Mucosa of rectum (tissue), 2 donors: ENCODE data around the gene MAP2.

ENCODE experiments used
- H3K27ac ChIP-seq, 2 donors: one replicate each; pipeline ENCODE4 v1.7.0; 2013; ENCODE audit warnings: inconsistent platforms in 2 of 2, low read depth in 2 of 2, low read length in 2 of 2
- H3K27me3 ChIP-seq, 2 donors: one replicate each; pipeline ENCODE4 v1.7.0; 2013; ENCODE audit warnings: low read length in 2 of 2; ENCODE audit not compliant: control insufficient read depth in 2 of 2, insufficient read depth in 2 of 2
- H3K36me3 ChIP-seq, 2 donors: one replicate each; pipeline ENCODE4 v1.7.0; 2013; ENCODE audit warnings: low read length in 2 of 2; ENCODE audit not compliant: control insufficient read depth in 2 of 2, insufficient read depth in 2 of 2
- H3K4me1 ChIP-seq, 2 donors: one replicate each; pipeline ENCODE4 v1.7.0; 2013; ENCODE audit warnings: low read length in 2 of 2, mild to moderate bottlenecking in 1 of 2; ENCODE audit not compliant: control insufficient read depth in 2 of 2, insufficient read depth in 2 of 2
- H3K4me3 ChIP-seq, 2 donors: one replicate each; pipeline ENCODE4 v1.7.0; 2013; ENCODE audit warnings: low read length in 2 of 2
- H3K9ac ChIP-seq, 2 donors: one replicate each; pipeline ENCODE4 v1.7.0; 2013; ENCODE audit warnings: low read length in 2 of 2, low read depth in 1 of 2, mild to moderate bottlenecking in 1 of 2
- H3K9me3 ChIP-seq, 2 donors: one replicate each; pipeline ENCODE4 v1.7.0; 2013; ENCODE audit warnings: low read length in 2 of 2; ENCODE audit not compliant: control insufficient read depth in 2 of 2
- donor health status: healthy.
- donor health status: Normal muscosa, but diverticular disease.

Gene MAP2

DNA sequence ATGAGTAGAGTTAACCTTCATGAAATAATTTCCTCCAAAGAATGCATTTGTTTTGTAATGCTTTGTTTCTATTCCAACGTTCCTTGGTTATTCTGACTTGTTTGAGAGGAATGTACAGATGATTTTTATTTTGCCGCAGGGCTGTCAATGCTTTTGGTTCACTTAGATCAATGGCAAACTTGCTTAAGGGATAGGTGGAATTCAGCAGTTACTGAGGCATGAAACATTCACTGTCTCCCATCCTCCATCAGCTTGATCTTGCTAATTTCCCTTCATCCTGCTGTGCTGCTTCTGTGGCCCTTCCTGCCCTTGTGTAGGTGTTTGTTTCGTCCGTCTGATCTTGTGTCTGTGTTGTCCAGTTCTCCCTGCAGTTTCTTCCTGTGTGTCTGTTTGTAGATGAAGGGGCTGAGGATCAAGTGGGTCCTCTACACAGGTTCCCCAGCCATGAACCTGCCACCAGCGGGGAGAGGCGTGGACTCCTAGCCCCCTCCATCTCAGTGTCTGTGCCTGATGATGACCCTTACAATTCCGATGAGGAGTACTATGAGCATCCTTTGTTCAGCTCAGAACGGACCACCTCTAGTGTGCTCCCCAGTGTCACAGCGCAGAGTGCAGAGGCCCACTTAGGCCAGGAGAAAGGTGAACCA is 263.6 kb downstream of the MAP2 start:
- Histone ChIP-seq H3K9me3 (no peaks in the 10 kb centered on the region), H3K4me3 (no peak overlapping the region), H3K27ac (no peak overlapping the region)

DNA sequence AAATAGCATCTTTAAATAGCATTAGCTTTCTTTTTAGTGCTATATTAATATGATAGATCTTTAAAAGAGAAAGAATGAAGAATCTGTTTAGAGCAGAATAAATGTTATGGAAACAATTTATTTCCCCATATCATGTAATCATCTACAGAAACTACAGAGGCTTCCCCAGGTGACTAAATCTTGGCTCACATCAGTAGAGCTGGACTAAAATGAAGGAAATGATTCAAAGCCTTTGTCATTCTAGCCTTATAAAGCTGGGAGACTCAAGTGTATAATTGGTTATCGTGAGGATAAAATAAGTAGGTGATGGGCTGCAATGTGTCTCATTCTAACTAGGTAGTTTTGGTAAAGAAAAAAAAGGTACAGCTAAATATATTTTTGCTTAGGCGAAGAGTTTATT is 264.5 kb downstream of the MAP2 start:
- no peak overlapping the region for H3K4me3 ChIP-seq
- no peaks in the 10 kb centered on the region for H3K27me3 ChIP-seq
- no peaks in the 10 kb centered on the region for H3K36me3 ChIP-seq
- no peak overlapping the region for H3K9ac ChIP-seq
- no peak overlapping the region for H3K27ac ChIP-seq
- H3K4me1 ChIP-seq, result no peaks in the 10 kb centered on the region
- H3K9me3 ChIP-seq, result no peaks in the 10 kb centered on the region

More for the DNA sequence above, 263.6 kb downstream of the MAP2 start:
- H3K27me3 ChIP-seq, result no peaks in the 10 kb centered on the region
- H3K9ac ChIP-seq, result no peak overlapping the region
- no peaks in the 10 kb centered on the region for H3K4me1 ChIP-seq
- no peaks in the 10 kb centered on the region for H3K36me3 ChIP-seq

DNA sequence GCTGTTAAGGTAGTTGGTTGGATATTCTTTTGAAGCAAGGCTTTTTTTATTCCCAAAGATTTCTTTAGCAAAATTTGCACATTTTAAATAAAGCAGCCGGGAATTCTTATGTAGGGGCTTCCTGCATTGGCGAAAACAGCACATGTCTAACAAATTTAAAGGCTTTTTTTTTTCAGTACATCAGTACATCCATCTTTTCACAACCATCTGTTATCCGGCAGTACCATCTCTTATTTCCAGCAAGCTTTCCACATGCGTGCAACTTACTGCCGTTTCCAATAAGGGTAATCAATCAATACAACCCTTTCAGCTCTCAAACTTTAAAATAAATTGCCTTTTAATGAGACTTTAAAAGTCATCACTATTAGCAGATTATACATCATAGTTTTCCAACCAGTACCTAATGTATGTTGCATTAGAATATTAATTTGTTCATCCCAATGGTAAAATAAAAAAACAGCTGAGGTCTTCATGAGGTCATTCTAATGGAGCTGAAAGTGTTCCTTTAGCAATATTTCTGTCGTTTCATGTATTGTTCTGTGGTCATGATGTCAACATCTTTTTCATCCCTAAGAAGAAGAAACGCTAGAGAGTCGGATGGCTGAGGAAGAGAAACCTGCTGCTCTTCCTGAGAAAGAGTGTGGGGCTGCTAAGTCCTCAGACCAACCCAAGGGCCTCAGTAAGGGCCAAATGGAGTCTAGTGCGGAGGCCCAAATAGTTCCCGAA is 266.3 kb downstream of the MAP2 start:
- no peak overlapping the region for H3K9ac ChIP-seq
- no peaks in the 10 kb centered on the region for H3K36me3 ChIP-seq
- no peaks in the 10 kb centered on the region for H3K4me1 ChIP-seq
- no peaks in the 10 kb centered on the region for H3K27me3 ChIP-seq
- H3K27ac ChIP-seq, result no peak overlapping the region
- H3K4me3 ChIP-seq, result no peak overlapping the region
- H3K9me3 ChIP-seq, result no peaks in the 10 kb centered on the region

DNA sequence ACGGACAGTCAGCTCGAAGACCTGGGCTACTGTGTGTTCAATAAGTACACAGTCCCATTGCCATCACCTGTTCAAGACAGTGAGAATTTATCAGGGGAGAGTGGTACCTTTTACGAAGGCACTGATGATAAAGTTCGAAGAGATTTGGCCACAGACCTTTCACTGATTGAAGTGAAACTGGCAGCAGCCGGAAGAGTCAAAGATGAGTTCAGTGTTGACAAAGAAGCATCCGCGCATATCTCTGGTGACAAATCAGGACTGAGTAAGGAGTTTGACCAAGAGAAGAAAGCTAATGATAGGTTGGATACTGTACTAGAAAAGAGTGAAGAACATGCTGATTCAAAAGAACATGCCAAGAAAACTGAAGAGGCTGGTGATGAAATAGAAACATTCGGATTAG is 270.9 kb downstream of the MAP2 start:
- no peaks in the 10 kb centered on the region for H3K9me3 ChIP-seq
- H3K27me3 ChIP-seq, result no peaks in the 10 kb centered on the region
- no peaks in the 10 kb centered on the region for H3K36me3 ChIP-seq
- H3K27ac ChIP-seq, result no peak overlapping the region
- H3K9ac ChIP-seq, result no peak overlapping the region
- H3K4me3 ChIP-seq, result no peak overlapping the region
- H3K4me1 ChIP-seq, result no peaks in the 10 kb centered on the region

DNA sequence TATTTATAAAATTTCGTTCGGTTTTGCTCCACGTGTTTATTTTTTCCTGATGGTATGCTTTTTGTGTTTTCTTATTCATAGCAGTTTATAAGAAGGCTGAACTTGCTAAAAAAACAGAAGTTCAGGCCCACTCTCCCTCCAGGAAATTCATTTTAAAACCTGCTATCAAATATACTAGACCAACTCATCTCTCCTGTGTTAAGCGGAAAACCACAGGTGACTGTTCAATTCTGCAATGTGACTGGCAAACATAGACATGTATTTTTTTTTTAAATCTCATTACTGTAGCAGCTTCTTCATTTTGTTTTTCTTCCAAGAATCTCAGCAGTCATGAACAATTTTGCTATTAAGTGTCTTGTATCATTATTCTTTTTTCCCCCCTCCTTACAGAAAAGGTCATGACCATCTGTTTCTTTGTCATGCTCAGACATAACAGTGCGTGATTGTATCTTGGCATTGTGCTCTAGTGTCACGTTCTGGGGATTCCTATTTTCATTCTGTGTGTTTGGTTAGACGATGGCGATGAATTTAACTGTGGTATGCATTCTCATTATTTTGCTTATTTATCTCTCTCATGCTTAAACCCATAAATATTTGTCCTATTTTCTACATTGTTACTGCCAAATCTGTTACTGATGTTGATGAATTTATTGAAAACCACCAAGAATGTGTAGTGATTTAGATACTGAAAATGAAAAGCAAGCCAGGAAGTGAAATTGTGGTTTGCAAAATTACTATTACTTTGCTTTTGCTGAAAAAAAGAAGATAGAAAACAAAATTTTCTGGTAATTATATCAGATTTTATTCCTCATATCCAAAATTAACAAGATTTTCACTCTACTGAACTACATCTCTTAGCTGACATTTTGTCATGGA is 273.2 kb downstream of the MAP2 start:
- H3K9me3 ChIP-seq, result no peaks in the 10 kb centered on the region
- H3K36me3 ChIP-seq, result no peaks in the 10 kb centered on the region
- H3K27ac ChIP-seq, result no peak overlapping the region
- H3K4me3 ChIP-seq, result no peak overlapping the region
- no peak overlapping the region for H3K9ac ChIP-seq
- no peaks in the 10 kb centered on the region for H3K27me3 ChIP-seq
- no peaks in the 10 kb centered on the region for H3K4me1 ChIP-seq

DNA sequence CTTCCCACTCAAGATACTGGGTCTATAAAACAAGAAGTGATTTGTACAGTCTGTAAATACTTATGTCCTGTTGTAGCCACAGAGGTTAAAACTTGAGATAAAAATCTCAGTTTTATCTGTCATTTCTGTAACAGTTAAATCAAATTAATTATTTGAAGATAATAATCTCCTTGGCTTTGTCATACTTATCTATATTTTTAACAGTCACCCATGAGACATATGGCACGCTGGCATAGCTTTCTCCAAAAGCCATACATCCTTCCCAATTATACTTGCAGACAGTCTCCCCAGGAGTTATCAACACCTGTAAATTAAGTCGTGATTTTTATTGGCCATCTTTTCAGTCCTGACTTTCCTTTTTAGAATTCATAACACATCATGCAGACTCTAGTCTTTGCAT is 278.9 kb downstream of the MAP2 start:
- Histone ChIP-seq H3K9ac (no peak overlapping the region), H3K27me3 (no peaks in the 10 kb centered on the region), H3K27ac (no peak overlapping the region), H3K9me3 (no peaks in the 10 kb centered on the region), H3K4me3 (no peak overlapping the region), H3K36me3 (no peaks in the 10 kb centered on the region), H3K4me1 (no peaks in the 10 kb centered on the region)

DNA sequence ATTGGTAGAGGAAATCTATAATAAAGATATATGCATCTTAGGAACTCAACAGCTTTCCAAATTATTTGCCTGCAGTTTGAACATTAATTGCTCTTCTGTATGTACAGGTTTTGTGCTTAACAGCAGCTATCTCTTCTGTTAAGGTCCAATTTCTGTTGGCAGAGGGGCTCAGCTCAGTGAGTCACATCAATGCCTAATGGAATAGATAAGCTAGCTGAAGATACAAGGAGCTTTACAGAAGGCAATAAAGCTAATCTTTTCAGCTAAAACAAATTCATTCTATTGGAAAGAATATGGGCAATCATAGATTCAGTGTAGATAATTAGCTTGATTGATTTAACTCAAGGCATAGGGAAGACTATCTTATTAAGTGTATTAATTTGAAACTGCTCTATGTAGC is 289.4 kb downstream of the MAP2 start:
- no peaks in the 10 kb centered on the region for H3K9me3 ChIP-seq
- H3K27ac ChIP-seq, result no peak overlapping the region
- no peaks in the 10 kb centered on the region for H3K4me1 ChIP-seq
- no peaks in the 10 kb centered on the region for H3K36me3 ChIP-seq
- H3K27me3 ChIP-seq, result no peaks in the 10 kb centered on the region
- H3K9ac ChIP-seq, result no peak overlapping the region
- H3K4me3 ChIP-seq, result no peak overlapping the region

DNA sequence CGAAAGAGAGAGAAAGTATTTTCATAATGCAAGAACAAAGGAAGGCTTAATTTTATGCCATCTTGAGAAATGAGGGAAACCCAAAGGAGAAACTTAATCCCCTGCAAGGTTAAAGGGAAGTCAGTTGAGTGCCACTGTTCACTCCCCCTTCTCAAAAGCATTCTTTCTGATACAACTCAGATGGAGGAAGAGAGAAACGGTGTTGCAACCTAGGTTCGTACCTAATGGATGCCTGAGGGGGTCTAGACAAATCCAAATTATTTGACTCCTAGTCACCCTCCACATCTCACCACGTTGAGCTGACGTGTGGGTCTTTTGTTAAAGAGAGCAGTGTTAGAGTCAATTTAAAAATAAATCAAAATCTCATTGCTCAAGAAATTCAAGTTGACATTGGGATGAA is 295.2 kb downstream of the MAP2 start:
- no peaks in the 10 kb centered on the region for H3K36me3 ChIP-seq
- no peak overlapping the region for H3K27ac ChIP-seq
- no peaks in the 10 kb centered on the region for H3K27me3 ChIP-seq
- H3K9me3 ChIP-seq, result no peaks in the 10 kb centered on the region
- H3K4me3 ChIP-seq, result no peak overlapping the region
- H3K9ac ChIP-seq, result no peak overlapping the region
- H3K4me1 ChIP-seq, result no peaks in the 10 kb centered on the region

DNA sequence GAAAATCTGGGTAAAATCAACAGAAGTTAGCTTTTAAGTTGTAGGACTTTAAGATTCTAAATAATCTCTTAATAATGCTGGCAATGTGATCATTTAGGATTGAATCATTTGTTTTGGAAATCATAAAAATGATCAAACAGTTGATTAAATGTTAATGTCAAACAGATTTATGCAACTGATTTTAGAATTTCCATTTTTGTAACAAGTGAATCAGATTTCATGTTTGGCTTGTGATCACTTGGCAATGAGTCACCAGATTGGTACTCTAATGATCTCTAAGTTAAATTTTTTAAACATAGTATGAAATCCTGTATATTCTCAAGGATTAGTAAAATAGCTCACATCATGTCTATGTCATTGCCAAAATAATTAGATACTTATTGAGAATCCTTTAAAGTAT is 297.6 kb downstream of the MAP2 start:
- Histone ChIP-seq H3K4me1 (no peaks in the 10 kb centered on the region), H3K9me3 (no peaks in the 10 kb centered on the region), H3K4me3 (no peak overlapping the region), H3K27me3 (no peaks in the 10 kb centered on the region), H3K9ac (no peak overlapping the region), H3K36me3 (no peaks in the 10 kb centered on the region), H3K27ac (no peak overlapping the region)

DNA sequence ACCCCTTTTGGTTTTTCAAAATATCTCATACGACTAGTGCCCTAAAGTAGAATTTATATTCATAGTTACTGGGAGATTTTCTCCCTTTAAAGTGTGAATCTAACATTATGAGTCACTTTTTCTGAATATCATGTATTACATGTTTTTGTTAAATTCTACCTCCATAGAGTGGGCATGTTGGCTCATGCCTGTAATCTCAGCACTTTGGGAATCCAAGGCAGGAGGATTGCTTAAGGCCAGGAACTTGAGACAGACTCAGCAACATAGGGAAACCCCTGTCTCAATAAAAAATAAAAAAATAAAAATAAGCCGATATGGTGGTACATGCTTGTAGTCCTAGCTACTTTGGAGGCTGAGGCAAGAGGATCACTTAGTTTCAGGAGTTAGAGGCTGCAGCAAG is 302.5 kb downstream of the MAP2 start:
- H3K27me3 ChIP-seq, result no peaks in the 10 kb centered on the region
- no peak overlapping the region for H3K27ac ChIP-seq
- H3K9me3 ChIP-seq, result no peaks in the 10 kb centered on the region
- no peak overlapping the region for H3K4me3 ChIP-seq
- H3K36me3 ChIP-seq, result no peaks in the 10 kb centered on the region
- no peaks in the 10 kb centered on the region for H3K4me1 ChIP-seq
- H3K9ac ChIP-seq, result no peak overlapping the region
